Colon (tissue), 2 donors: ENCODE results near the gene DOCK10.
A peak's percentile ranks its signal among the peaks of the same experiment; 100 is the strongest.
"Not testable (repeated sequence)": the region's sequence is repeated elsewhere in the genome, so short reads cannot be mapped to it uniquely, and the experiment has no call there.

Experiments
- FAIRE-seq: peaks from 2 replicates; lab custom pipeline; 2012; peaks lifted over from hg19 to GRCh38; lab: Jason Lieb, UNC
- donor health status: control.
- donor health status: control.

DOCK10 gene

DNA sequence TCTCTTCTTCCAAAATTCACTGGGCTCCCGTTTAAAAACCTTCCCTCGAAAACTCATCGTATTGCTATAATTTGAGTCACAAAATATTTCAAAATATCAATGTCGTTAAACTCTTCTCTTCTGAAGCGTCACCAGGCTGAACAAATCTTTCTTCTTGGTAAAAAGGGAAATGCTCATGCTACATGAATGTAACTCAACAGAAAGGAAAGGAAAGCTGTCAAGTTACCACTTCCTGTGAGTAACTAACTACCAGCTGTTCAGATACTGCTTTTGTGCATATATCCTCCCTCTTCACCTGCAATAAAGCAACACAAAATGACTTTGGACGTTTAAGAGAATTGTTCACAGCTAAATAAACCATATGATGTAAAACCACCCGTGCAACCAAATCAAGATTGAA, 95.4 kb downstream of the DOCK10 start:
- peak; percentile 45 for FAIRE-seq

DNA sequence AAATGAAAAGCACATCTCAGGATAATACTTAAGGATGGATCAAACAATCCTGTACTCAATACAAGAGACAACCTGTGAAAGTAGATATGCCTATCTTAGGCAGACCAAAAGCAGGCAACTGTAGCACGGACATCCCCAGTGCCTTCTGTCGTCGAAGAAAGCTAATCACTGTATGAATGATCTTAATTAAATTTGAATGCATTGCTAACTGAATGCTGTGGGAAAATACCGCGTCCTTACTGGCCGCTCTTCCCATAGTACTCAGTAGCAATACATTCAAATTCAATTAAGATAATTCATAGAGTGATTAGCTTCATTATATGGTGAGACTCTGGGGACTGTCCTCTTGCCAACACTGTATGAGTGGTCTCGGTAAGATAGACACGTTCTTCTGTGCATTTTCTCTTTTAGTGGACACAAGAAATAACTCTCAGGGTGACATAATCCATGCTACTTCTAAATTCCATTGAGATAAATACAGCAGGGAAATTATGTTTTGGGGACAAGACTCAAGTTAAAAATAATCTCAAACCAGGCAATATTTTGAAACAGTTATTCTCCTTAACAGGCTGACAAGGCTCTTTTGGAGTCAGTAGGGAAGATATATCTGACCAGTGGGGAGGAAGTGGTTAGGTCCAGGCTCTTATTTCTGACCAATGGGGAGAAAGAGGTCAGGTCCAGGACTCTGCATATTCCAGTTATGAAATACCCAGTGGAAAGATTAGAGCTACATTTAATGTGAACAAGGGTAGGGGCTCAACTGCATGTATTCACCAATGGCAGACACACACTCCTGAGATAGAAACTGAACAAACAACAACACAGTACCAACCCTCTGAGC, 97.3 kb downstream of the DOCK10 start:
- no peak for FAIRE-seq

DNA sequence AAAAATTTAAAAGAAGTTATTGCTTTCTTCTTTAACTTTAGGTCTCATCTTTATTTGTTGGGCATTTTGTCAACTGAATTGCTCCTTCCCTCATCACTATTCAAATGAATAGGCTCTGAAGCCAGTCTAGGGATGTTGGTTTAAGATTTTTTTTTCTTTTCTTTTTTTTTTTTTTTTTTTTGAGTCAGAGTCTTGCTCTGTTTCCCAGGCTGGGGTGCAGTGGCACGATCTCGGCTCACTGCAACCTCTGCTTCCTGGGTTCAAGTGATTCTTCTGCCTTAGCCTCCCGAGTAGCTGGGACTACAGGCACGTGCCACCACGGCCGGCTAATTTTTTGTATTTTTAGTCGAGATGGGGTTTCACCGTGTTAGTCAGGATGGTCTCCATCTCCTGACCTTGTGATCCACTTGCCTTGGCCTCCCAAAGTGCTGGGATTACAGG, 98.6 kb downstream of the DOCK10 start:
- FAIRE-seq: not testable (repeated sequence)

DNA sequence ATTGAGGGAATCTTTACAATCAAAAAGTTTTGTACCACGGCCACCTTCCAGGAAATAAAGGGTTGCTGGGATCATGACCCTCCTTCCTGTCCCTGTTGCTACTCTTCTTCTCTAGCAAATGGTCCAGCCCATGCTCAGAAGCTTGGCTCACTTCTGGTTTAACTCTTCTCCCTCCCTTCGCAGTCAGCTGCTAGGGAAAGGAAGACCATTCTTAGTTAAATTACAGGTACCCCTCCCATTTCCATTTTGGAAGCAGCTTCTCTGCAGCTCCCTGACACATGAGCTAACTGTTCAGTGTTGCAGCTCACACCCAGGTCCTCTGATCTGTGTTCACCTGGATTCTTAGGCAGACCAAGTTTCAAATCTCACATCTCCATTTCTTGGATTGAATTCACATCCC, 100.3 kb downstream of the DOCK10 start:
- FAIRE-seq: no peak

DNA sequence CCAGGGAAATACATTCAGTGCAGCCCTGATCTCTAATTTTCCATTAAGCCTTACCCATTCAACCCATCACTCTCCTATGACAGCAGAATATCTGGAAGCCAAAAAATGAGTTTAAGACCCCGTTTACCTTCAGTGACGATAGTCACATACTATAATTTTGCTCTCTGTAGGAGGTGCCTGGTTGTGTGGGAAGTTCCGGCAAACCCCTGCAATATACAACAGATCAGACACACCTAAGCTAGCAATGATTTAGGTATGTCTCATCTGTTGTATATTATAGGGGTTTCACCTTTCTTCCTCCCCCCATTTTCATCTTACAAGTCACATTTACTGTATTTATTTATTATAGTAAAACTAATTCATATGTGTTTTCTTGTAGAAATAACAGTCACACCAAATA, 101.7 kb downstream of the DOCK10 start:
- no peak for FAIRE-seq

DNA sequence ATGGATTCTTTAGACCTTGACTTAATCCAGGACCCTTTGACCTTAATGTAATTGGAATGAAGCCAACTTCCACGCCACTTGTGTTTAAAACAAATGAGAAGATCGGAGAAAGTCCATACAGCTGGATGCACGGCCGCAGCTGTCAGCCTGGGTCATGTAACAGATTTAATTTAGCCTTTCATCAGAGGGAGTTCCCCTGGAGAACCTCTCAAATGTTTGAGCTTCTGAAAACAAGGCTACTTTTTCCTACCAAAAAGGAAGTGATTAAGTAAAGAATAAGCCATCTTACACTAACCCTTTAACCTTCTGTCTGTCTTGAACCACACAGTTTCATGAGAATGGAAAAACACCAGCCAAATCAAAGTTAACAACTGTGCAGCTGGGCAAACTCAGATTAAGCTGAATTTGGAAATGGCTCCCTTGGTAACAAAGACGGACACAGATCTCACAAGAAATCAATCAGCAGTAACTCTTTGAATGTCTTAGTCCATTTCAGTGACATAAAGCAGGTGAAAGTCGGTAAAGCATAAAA, 103.6 kb downstream of the DOCK10 start:
- no peak for FAIRE-seq

DNA sequence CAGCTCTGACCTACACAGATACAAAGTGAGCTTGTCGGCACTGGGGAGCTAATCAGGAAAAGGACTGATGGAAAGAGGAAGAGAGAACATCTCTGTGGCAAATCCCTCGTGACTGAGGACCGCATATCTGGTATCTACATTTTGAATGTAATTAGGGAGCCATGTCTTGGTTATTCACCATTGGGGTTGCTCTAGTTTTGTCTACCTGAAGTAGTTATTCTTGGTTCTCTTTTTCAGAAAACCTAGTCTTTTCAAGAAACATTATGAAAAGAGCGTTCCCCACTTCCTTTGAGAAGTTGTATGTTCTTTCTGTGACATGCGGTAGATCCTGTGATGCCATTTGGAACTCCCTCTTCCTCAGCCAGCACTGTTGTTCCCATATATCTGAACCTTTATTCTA, 104.4 kb downstream of the DOCK10 start:
- peak; percentile 28 for FAIRE-seq

DNA sequence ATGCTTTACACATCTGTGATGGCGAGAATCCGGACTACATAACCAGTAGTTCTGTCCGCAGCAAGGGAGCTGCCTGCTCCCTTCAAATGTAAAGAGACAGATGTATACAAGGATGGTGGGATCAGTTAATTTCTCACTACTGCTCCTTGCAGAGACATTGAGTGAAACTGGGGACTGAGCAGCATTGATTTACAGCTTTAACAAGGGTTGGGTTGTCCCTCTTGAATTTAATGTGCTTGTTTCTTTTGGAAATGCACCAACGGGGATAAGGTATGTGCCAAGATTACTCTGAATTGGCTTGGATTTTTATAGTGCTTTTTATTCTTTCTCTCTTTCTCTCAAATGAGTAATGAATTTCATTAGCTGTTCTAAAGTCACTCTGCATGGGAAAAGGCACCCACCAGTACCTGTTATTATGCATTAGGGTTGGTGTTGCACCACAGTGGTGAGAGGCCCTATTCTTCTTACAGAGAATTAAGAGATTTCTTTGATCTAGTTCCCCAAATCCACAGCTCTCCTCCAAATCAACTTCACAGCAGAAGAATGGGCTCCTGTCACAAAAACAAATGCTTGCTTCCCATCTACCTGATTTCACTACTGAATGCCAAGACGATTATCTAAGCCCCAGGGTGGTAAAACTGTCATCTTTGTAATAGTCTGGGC, 107.6 kb downstream of the DOCK10 start:
- FAIRE-seq: no peak

DNA sequence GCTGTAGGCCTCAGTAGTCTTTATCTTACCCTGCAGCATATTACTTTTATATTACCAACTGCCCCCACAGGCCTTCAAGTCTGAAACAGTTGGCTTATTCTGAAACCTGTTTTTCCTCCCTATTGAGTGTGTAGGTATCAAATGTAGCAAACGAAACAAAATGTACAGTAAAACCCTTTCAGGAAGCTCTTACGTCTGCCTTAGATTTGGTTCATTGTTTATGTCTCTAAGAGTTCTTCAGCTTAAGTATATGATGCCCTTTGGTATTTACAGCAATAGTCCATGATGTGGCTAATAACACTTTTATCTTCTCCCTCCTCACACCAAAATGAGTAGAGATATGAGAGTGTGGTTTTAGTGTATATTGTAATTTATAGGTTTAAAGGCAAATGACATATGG, 108.8 kb downstream of the DOCK10 start:
- no peak for FAIRE-seq

DNA sequence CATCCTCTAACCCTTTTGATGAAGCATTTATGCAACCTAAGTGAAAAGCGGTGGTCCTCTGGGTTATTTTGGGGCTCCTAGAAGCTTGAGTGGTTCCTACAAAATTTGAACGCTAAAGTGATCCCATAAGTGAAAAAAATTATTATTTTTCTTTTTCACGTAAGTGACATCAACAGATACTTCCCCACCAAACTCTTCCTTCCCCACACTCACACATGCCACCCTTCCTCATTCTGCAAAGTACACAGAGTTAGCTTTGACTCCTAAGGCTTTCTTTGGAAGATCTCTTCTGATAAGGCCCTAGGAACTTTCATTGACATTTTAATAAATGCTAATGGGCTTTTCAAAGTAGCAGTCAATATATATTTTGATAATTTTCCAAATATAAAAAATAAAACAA, 109.7 kb downstream of the DOCK10 start:
- no peak for FAIRE-seq

DNA sequence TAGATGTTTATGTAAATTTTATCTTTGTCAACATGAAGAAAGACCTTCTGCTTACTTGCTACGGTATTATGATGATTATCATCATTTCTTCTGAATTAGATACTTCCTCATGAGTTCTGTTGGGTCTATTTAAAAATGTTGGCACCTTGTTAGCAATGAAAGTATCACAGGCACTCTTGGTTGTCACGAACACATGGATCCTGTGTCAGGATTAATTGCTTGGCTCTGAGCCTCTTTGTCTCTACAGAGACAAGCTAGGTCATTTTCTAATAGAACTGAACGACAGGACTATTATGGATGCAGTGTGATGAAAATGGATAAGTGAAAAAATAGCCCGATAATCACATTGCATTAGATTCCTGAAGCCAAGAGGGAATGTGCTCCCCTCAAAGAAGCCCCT, 110.3 kb downstream of the DOCK10 start:
- no peak for FAIRE-seq

DNA sequence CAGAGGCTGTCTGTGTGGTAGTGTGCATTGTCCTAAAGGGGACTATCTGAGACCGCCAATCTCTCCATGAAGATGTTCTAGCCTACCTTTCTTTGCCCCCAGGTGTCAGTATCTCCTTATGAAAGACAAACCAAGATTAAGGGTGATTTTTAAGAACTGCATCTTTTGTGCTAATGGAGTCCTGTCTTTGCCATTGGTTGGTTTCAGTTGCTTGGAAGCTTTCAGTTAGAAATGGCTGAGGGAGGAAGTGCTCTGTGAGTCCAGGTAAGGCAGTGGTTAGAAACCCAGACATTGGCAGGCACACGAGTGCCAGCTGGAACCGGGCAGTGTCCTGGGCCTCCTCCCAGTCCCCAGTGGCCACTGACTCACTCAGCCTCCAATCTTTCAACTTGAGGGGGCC, 111.3 kb downstream of the DOCK10 start:
- no peak for FAIRE-seq

DNA sequence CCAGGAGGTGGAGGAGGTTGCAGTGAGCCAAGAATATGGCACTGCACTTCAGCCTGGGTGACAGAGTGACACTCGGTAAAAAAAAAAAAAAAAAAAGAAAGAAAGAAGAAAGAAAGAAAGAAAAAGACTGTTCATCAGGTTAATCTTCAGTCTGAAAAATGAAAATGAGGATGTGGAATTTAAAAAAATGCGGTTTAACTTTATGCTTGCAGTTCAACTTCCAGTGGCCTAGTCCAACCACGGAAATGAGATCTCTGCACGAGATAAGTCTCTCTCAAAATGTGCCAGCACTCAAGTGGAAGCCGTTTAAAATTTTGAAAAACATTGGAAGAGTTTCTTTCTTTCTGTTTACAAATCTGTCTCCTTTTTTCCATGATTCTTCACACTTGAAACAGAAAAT, 112.1 kb downstream of the DOCK10 start:
- no peak for FAIRE-seq

DNA sequence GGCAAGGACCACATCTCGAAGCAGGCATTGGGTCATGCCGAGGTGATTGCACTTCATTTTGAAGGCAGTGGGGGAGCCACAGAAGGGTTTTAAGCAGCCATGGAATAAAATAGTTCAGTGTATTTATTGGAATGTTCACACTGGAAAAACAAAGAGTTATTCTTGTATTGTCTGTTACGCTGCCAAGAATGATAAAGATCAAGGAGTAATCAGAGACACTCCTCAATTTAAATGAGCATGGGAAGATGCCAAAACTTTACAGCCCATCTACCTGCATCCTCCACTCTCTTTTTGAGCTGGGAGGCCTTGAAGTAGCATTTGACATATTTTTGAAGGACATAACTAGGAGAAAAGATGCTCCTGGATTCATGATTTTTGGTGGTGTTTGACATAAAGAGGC, 112.8 kb downstream of the DOCK10 start:
- FAIRE-seq: no peak

DNA sequence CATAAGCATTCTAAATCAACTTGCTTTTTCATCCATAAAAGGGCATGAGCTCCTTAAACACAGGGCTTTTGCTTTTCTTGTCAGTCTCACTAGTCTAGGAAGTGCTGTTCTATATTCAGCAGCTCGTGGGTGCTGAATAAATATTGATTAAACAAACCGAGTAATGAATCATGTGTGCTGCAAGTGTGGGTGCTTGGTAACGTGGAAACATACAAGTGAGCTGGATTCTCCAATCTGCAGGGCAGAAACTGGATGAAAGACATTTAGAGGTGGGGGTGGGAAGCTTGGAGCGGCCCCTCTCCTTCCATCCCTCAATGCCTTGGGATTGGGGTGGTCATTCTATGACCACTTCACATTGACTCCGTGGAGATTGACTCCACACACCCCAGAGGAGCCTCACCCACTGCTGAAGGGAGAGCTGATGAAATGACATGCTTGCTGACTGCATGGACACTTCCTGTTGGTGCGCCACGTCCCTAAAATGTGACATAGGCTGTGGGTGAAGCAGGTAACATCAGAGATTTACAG, 114.6 kb downstream of the DOCK10 start:
- no peak for FAIRE-seq

DNA sequence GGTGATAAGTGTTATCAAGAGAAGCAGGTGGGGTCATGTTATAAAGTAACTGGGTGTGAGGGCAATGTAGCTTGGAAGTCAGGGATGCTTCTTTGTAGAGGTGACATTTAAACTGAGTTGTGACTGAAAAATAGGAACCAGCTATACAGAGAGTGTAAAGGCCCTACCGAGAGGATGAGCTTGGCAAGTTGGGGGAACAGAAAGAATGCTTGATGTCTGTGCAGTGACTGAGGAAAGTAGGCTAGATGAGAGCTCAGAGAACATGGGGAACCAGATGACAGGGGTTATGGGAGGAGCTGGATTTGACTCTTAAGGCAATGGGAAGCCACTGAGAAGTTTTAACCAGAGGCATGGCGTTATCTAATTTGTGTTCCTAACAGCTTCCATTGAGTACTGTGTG, 115.3 kb downstream of the DOCK10 start:
- FAIRE-seq: no peak

DNA sequence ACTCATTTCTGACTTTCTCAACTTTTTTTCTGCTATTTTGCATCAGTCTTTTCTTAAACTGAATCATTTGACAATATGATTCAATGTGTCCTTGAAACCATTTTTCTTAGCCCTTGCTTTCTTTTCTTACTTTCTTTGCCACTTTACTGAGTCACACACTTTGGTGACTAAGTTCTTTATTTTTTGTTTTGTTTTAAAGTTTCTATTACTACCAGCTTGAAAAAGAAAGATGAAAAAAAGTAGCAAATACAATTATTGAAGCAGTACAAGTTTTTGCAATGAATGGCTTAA, 116.5 kb downstream of the DOCK10 start:
- no peak for FAIRE-seq

DNA sequence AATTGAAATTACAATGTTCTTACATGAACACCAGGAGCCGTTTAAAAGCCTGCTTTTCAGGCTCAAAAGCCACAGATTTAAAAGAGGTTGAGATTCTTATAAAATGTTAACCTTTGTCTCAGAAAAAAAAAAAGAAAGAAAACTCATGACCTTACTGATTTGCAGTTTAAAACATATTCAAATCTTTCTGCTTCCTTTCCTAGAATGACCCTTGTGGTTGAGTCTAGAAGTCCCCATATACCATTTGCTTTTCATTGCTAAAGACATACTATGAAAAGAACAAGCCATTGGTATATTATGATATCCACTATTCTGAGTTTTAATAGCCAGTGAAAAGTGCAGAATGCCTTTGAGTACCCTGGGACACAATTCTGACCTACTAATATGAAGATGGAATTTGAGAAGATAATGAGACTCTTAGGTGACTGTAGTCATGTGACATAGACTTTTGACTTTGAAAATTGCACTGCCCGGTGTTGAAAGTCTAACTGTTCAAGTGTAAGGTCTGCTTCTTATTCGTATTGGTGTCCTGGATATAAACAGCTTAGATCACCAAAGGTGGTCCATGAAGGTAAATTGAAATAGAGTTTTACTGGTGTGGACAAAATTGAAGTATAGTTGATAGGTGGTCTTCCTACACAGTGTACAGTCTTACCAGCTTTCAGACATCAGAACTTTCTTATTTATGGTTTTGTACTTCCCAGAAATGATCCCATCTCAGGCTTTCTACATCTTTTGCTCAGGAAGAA, 117.0 kb downstream of the DOCK10 start:
- no peak for FAIRE-seq

DNA sequence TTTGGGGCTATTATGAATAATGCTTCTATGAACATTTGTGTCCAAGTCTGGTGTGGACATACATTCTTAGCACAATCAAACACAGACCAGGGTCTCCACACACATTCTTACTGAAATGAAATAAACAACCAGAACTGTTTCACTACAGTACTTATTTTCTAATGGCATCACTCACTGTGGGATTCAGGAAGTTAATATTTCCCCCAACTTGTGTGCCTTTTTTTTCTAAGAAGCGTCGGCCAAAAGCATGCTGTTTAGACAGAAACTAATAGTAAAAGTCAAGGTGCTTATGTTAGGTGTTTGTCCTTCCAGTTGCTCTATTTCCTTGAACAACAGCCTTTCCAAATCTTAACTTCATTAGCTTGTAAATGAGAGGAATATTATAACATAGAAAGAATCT, 117.6 kb downstream of the DOCK10 start:
- no peak for FAIRE-seq

DNA sequence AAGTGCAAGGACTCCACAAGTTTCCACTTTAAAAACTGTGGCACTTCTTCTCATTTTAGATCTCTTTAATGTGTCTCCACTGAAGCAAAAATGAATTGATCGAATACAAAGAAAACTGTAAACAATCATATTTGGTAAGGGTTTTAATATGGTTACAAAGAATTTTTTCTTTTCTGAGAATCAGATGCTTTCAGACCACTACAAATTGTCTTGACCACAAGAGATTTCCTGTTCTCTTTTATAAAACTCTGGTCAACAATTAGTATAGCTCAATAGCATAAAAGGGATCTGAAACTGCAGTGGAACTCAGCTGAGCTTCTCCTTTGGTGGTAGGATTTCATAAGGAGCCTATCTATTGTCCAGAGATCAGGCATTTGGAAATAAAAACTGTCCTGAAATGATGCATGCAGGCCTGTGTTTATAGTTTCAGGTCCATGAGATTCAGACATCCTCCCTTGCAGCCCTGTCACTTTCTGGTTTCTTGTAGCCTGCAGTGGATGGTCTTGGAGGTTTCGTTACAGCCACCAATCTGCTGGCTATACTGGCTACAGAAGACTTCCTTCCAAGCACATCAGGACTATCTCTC, 120.0 kb downstream of the DOCK10 start:
- no peak for FAIRE-seq

DNA sequence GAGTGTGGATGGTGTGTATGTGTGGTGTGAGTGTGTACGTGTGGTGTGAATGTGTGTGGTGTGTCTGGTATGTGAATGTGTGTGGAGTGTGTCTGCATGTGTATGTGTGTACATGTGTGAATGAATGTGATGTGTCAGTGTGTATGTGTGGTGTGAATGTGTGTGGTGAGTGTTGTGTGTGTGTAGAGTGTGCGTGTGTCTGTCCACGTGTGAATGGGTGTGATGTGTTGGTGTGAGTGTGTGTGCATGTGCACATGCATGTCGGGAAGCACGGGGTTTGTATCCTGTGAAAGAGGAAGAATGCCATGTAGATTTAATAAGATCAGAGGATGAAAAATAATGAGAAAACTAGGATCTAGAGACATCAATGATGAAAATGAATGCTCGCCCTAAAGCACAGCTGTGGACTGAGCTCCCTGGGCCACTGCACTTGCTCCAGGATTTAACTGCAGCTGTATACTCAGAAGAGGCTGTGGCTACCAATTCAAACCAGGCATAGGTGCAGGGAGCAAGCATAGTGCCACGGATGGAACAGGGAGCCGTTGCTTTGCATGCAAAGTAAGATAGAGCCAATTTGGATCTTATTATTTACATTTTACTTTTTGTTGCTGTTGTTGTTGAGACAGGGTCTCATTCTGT, 122.7 kb downstream of the DOCK10 start:
- FAIRE-seq: no peak
